ENCODE results near the gene CCDC61.

The CCDC61 gene

DNA sequence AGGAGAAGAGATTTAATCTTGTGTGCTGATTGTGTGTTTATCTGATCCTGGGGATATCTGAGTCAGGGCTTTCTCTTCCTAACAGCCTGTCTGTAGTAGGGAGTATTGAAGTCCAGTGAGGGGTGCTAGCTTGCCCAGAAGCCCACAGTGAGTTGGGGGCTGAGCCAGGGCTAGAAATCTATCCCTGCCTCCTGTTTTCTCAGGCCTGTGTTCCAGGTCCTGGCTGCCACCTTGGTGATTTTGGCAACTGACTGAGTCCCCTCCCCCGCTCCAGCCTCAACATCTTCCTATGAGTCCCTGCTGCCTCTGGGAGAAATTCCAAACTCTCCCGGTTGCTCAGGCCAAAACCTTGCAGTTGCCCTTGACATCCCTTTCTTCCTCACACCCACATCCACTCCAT is 13.9 kb upstream of the CCDC61 start:
- Histone ChIP-seq H2BK5ac (ENCODE audit: low read length) (no peak overlapping the region), H3K36me3 (replicated peaks in 1 of 2; ENCODE audit: control insufficient read depth in 2 of 2, insufficient read depth in 2 of 2, low read length in 2 of 2) (no peaks in the 10 kb centered on the region), H2AFZ (ENCODE audit: low read length) (peak overlapping the region; percentile 43), H3K18ac (ENCODE audit: low read length) (peak overlapping the region; percentile 49), H2BK12ac (ENCODE audit: low read length) (no peak overlapping the region), H4K91ac (ENCODE audit: low read depth, low read length, poor library complexity) (no peak overlapping the region), H2BK120ac (ENCODE audit: low read depth, low read length) (no peak overlapping the region), H3K4me2 (ENCODE audit: insufficient read depth, low read length, poor library complexity, severe bottlenecking) (no peak overlapping the region), H4K8ac (ENCODE audit: low read depth, low read length) (no peak overlapping the region), H3K9me3 (replicated peaks in 1 of 2; ENCODE audit: control insufficient read depth in 2 of 2, insufficient read depth in 1 of 2, low read depth in 1 of 2, low read length in 2 of 2) (no peaks in the 10 kb centered on the region), H2BK15ac (ENCODE audit: low read length) (no peak overlapping the region), H2AK5ac (ENCODE audit: low read depth, low read length) (peak overlapping the region; percentile 78), H3K27ac (replicated peaks; ENCODE audit: low read length) (no peak overlapping the region), H3K79me1 (ENCODE audit: low read depth, low read length) (no peaks in the 10 kb centered on the region), H3K27me3 (ENCODE audit: control insufficient read depth in 3 of 3, insufficient read depth in 3 of 3, low read depth in 1 of 3, low read length in 3 of 3) (no peaks in the 10 kb centered on the region), H3K4me3 (ENCODE audit: low read length in 2 of 2) (no peak overlapping the region), H3K4me1 (ENCODE audit: control insufficient read depth in 2 of 2, insufficient read depth in 1 of 2, low read depth in 1 of 2, low read length in 2 of 2) (peaks cover 0 to 16% of the 10 kb centered on the region in 2 donors), H3K23ac (ENCODE audit: low read depth, low read length, poor library complexity) (no peak overlapping the region), H3K14ac (ENCODE audit: low read length) (no peak overlapping the region), H3K9ac (ENCODE audit: low read depth, low read length, poor library complexity) (no peak overlapping the region), H3K4ac (ENCODE audit: low read length) (no peak overlapping the region)
- WGBS, 2 donors (ENCODE audit: extremely low coverage in 2 of 2, insufficient read length in 2 of 2, insufficient replicate concordance in 1 of 2): no CpG with 5 or more reads among the region's 2 CpGs
- DNase-seq (ENCODE audit: low spot score): no peak

DNA sequence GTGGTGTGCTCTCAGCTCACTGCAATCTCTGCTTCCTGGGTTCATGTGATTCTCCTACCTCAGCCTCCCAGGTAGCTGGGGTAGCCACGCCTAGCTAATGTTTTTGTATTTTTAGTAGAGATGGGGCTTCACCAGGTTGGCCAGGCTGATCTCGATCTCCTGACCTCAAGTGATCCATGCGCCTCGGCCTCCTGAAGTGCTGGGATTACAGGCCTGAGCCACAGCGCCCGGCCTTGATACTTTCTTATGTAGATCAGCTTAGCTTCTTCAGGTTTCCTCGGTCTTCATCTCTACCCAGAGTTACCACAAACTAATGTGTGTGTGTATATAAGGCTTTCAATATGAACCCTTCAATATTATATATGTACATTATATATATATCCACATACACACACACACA is 9.9 kb upstream of the CCDC61 start:
- Histone ChIP-seq H3K4me1 (ENCODE audit: control insufficient read depth in 2 of 2, insufficient read depth in 1 of 2, low read depth in 1 of 2, low read length in 2 of 2) (peaks cover 0 to 4% of the 10 kb centered on the region in 2 donors), H3K79me1 (ENCODE audit: low read depth, low read length) (no peaks in the 10 kb centered on the region), H3K18ac (ENCODE audit: low read length) (no peak overlapping the region), H3K27me3 (ENCODE audit: control insufficient read depth in 3 of 3, insufficient read depth in 3 of 3, low read depth in 1 of 3, low read length in 3 of 3) (no peaks in the 10 kb centered on the region), H3K4me3 (ENCODE audit: low read length in 2 of 2) (no peak overlapping the region), H3K14ac (ENCODE audit: low read length) (no peak overlapping the region), H3K36me3 (replicated peaks in 1 of 2; ENCODE audit: control insufficient read depth in 2 of 2, insufficient read depth in 2 of 2, low read length in 2 of 2) (no peaks in the 10 kb centered on the region), H2BK15ac (ENCODE audit: low read length) (no peak overlapping the region), H3K9me3 (replicated peaks in 1 of 2; ENCODE audit: control insufficient read depth in 2 of 2, insufficient read depth in 1 of 2, low read depth in 1 of 2, low read length in 2 of 2) (no peaks in the 10 kb centered on the region), H3K27ac (replicated peaks; ENCODE audit: low read length) (no peak overlapping the region), H2AK5ac (ENCODE audit: low read depth, low read length) (no peak overlapping the region), H3K4ac (ENCODE audit: low read length) (no peak overlapping the region), H2BK5ac (ENCODE audit: low read length) (no peak overlapping the region), H4K91ac (ENCODE audit: low read depth, low read length, poor library complexity) (no peak overlapping the region), H3K9ac (ENCODE audit: low read depth, low read length, poor library complexity) (no peak overlapping the region), H2BK12ac (ENCODE audit: low read length) (no peak overlapping the region), H2BK120ac (ENCODE audit: low read depth, low read length) (no peak overlapping the region), H2AFZ (ENCODE audit: low read length) (no peak overlapping the region), H4K8ac (ENCODE audit: low read depth, low read length) (no peak overlapping the region), H3K4me2 (ENCODE audit: insufficient read depth, low read length, poor library complexity, severe bottlenecking) (no peak overlapping the region), H3K23ac (ENCODE audit: low read depth, low read length, poor library complexity) (no peak overlapping the region)
- DNase-seq (ENCODE audit: low spot score): no peak
- no CpG with 5 or more reads among the region's 7 CpGs for WGBS, 2 donors (ENCODE audit: extremely low coverage in 2 of 2, insufficient read length in 2 of 2, insufficient replicate concordance in 1 of 2)

DNA sequence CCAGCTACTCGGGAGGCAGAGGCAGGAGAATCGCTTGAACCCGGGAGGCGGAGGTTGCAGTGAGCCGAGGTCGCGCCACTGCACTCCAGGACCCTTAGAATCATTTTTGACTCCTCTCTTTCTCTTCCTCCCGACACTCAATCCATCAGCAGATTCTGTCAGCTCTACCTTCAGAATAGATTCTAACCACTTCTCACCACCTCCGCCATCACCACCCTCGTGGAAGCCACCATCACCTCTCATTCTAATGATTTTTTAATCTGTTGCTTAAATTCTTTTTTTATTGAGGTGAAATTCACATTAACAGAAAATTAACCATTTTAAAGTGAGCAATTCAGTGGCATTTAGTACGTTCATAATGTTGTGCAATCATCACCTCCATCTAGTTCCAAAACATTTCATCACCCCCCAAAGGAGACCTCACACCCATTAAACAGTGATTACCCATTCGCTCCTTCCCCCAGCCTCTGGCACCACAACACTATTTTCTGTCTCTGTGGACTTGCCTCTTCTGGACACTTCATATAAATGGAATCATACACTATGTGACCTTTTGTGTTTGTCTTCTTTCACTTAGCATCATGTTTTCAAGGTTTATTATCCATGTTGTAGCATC is 5.0 kb upstream of the CCDC61 start:
- Histone ChIP-seq H2BK5ac (ENCODE audit: low read length) (no peak overlapping the region), H3K4ac (ENCODE audit: low read length) (no peak overlapping the region), H2BK120ac (ENCODE audit: low read depth, low read length) (no peak overlapping the region), H2BK15ac (ENCODE audit: low read length) (no peak overlapping the region), H3K23ac (ENCODE audit: low read depth, low read length, poor library complexity) (no peak overlapping the region), H3K4me1 (ENCODE audit: control insufficient read depth in 2 of 2, insufficient read depth in 1 of 2, low read depth in 1 of 2, low read length in 2 of 2) (no peaks in the 10 kb centered on the region), H3K4me2 (ENCODE audit: insufficient read depth, low read length, poor library complexity, severe bottlenecking) (no peak overlapping the region), H2BK12ac (ENCODE audit: low read length) (no peak overlapping the region), H3K36me3 (replicated peaks in 1 of 2; ENCODE audit: control insufficient read depth in 2 of 2, insufficient read depth in 2 of 2, low read length in 2 of 2) (no peaks in the 10 kb centered on the region), H3K18ac (ENCODE audit: low read length) (no peak overlapping the region), H4K8ac (ENCODE audit: low read depth, low read length) (no peak overlapping the region), H3K27ac (replicated peaks; ENCODE audit: low read length) (no peak overlapping the region), H3K4me3 (ENCODE audit: low read length in 2 of 2) (no peak overlapping the region), H3K9ac (ENCODE audit: low read depth, low read length, poor library complexity) (no peak overlapping the region), H3K9me3 (replicated peaks in 1 of 2; ENCODE audit: control insufficient read depth in 2 of 2, insufficient read depth in 1 of 2, low read depth in 1 of 2, low read length in 2 of 2) (no peaks in the 10 kb centered on the region), H2AK5ac (ENCODE audit: low read depth, low read length) (no peak overlapping the region), H3K79me1 (ENCODE audit: low read depth, low read length) (no peaks in the 10 kb centered on the region), H3K27me3 (ENCODE audit: control insufficient read depth in 3 of 3, insufficient read depth in 3 of 3, low read depth in 1 of 3, low read length in 3 of 3) (no peaks in the 10 kb centered on the region), H4K91ac (ENCODE audit: low read depth, low read length, poor library complexity) (no peak overlapping the region), H3K14ac (ENCODE audit: low read length) (no peak overlapping the region), H2AFZ (ENCODE audit: low read length) (no peak overlapping the region)
- no peak for DNase-seq (ENCODE audit: low spot score)
- no CpG with 5 or more reads among the region's 12 CpGs for WGBS, 2 donors (ENCODE audit: extremely low coverage in 2 of 2, insufficient read length in 2 of 2, insufficient replicate concordance in 1 of 2)

DNA sequence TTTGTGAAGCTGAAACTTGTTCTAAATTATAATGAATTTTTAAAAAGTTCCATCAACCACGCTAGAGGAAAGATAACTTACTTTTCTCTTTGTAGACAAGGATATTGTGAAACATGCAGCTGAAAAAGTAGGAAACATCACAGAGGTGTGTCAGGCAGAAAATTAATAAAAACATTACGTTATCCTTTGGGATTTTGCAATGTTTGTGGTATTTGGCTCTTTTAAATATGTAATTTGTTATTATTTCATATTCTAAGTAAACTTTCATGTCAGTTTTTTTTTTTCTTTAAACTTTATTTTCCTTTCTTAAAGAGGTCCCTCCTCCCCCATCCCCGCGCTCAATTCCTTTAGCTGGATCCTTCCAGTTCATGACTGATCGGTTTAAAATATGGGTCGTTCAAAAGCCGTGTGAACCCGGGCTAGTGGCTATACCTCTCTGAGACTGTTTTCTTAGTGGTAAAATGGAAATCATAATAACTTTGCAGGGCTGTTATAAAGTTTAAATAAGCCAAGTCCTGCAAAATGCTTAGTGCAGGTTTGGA is 740 bp upstream of the CCDC61 start:
- Histone ChIP-seq H3K9ac (ENCODE audit: low read depth, low read length, poor library complexity) (no peak overlapping the region), H3K4me3 (ENCODE audit: low read length in 2 of 2) (peak overlapping the region; percentile 23 to 73), H3K36me3 (replicated peaks in 1 of 2; ENCODE audit: control insufficient read depth in 2 of 2, insufficient read depth in 2 of 2, low read length in 2 of 2) (peaks cover 0 to 2% of the 10 kb centered on the region in 2 donors), H2BK15ac (ENCODE audit: low read length) (no peak overlapping the region), H3K14ac (ENCODE audit: low read length) (no peak overlapping the region), H4K8ac (ENCODE audit: low read depth, low read length) (no peak overlapping the region), H3K4me2 (ENCODE audit: insufficient read depth, low read length, poor library complexity, severe bottlenecking) (peak overlapping the region; percentile 51), H2BK120ac (ENCODE audit: low read depth, low read length) (no peak overlapping the region), H2AK5ac (ENCODE audit: low read depth, low read length) (no peak overlapping the region), H3K27me3 (ENCODE audit: control insufficient read depth in 3 of 3, insufficient read depth in 3 of 3, low read depth in 1 of 3, low read length in 3 of 3) (no peaks in the 10 kb centered on the region), H3K4ac (ENCODE audit: low read length) (no peak overlapping the region), H3K4me1 (ENCODE audit: control insufficient read depth in 2 of 2, insufficient read depth in 1 of 2, low read depth in 1 of 2, low read length in 2 of 2) (peaks cover 3 to 7% of the 10 kb centered on the region in 2 donors), H2BK5ac (ENCODE audit: low read length) (no peak overlapping the region), H3K23ac (ENCODE audit: low read depth, low read length, poor library complexity) (no peak overlapping the region), H3K27ac (replicated peaks; ENCODE audit: low read length) (peak overlapping the region; percentile 14), H3K79me1 (ENCODE audit: low read depth, low read length) (no peaks in the 10 kb centered on the region), H3K9me3 (replicated peaks in 1 of 2; ENCODE audit: control insufficient read depth in 2 of 2, insufficient read depth in 1 of 2, low read depth in 1 of 2, low read length in 2 of 2) (no peaks in the 10 kb centered on the region), H3K18ac (ENCODE audit: low read length) (no peak overlapping the region), H2BK12ac (ENCODE audit: low read length) (no peak overlapping the region), H4K91ac (ENCODE audit: low read depth, low read length, poor library complexity) (no peak overlapping the region), H2AFZ (ENCODE audit: low read length) (peak overlapping the region; percentile 77)
- no CpG with 5 or more reads among the region's 8 CpGs for WGBS, 2 donors (ENCODE audit: extremely low coverage in 2 of 2, insufficient read length in 2 of 2, insufficient replicate concordance in 1 of 2)
- no peak for DNase-seq (ENCODE audit: low spot score)
